Kidney (tissue), 14 donors: ENCODE results near the gene NCAM2. TPM values are rescaled to one million over a fixed set of nuclear protein-coding genes. Genes with fewer than 3 reads are reported as not detected.

Source experiments
- DNase-seq, 5 donors: peaks; one replicate each; pipeline ENCODE4 v3.0.0-alpha.2; 2013 to 2020
- FAIRE-seq: peaks from 2 replicates; lab custom pipeline; 2012; peaks lifted over from hg19 to GRCh38; lab: Jason Lieb, UNC
- H3K27ac ChIP-seq, 2 donors: one replicate each; pipeline ENCODE4 v1.7.0; 2013; ENCODE audit warnings: low read depth in 2 of 2, low read length in 2 of 2, inconsistent platforms in 1 of 2
- H3K27me3 ChIP-seq: one replicate; pipeline ENCODE4 v1.7.1; 2013; ENCODE audit warnings: low read length, inconsistent platforms; ENCODE audit not compliant: control insufficient read depth, insufficient read depth
- H3K36me3 ChIP-seq, 3 donors: one replicate each; pipeline versions ENCODE4 v1.7.0 to v1.7.1; 2013; ENCODE audit warnings: low read length in 3 of 3, control low read depth in 1 of 3, inconsistent platforms in 1 of 3; ENCODE audit not compliant: insufficient read depth in 3 of 3, control insufficient read depth in 2 of 3
- H3K4me1 ChIP-seq, 3 donors: one replicate each; pipeline versions ENCODE4 v1.7.0 to v1.7.1; 2013; ENCODE audit warnings: low read length in 3 of 3, inconsistent platforms in 1 of 3, low read depth in 1 of 3; ENCODE audit not compliant: control insufficient read depth in 2 of 3, insufficient read depth in 2 of 3
- H3K4me3 ChIP-seq, 3 donors: one replicate each; pipeline versions ENCODE4 v1.7.0 to v1.8.1; 2013; ENCODE audit warnings: low read length in 3 of 3, control low read depth in 1 of 3, inconsistent platforms in 1 of 3
- H3K9ac ChIP-seq, 3 donors: one replicate each; pipeline versions ENCODE4 v1.7.0 to v1.7.1; 2013; ENCODE audit warnings: low read length in 3 of 3, control low read depth in 1 of 3, inconsistent platforms in 1 of 3
- H3K9me3 ChIP-seq, 3 donors: one replicate each; pipeline versions ENCODE4 v1.7.0 to v1.7.1; 2013; ENCODE audit warnings: low read length in 3 of 3, control low read depth in 1 of 3, inconsistent platforms in 1 of 3; ENCODE audit not compliant: control insufficient read depth in 2 of 3, insufficient read depth in 1 of 3
- CTCF ChIP-seq: IDR thresholded peaks from 3 replicates; pipeline ENCODE4 v1.5.1; 2012; ENCODE audit warnings: mild to moderate bottlenecking, moderate library complexity, borderline replicate concordance; ENCODE audit not compliant: insufficient read depth; ENCODE audit errors: extremely low read depth
- intact Hi-C: fragments of 100-400 bp; cut with DNase I; formaldehyde crosslinking; loops from one replicate; pipeline ENCODE4 v1.11.1; 2022
- polyA plus RNA-seq: library from polyadenylated mRNA; stranded (reverse); fragments of 350-450 nt; fragmentation: Illumina TruSeq; extraction: RNeasy Lipid Tissue Mini Kit (QIAGEN cat#74804); gene quantifications from one replicate; pipeline ENCODE4 v1.2.3, GENCODE V29; 2014; ENCODE audit warnings: low read depth, low replicate concordance; ENCODE audit not compliant: insufficient read depth
- total RNA-seq: library from RNA; stranded (reverse); fragmentation: NEBNext Ultra II Directional; extraction: Animal tissue kit (Norgen Biotek cat#: 25700); gene quantifications from one replicate; pipeline ENCODE4 v1.2.1, GENCODE V29; 2021
- donor health status: control.
- donor health status: control.
- donor health status: control.
- donor health status: control.
- donor health status: control.
- donor health status: DM: yes; HTN: yes; CAD: no.
- donor health status: Normal renal cell carcinoma (clear cell type).

NCAM2 gene
- total and polyA plus RNA-seq, 2 donors from 2014 or later = 0.13 to 0.82 TPM

DNA sequence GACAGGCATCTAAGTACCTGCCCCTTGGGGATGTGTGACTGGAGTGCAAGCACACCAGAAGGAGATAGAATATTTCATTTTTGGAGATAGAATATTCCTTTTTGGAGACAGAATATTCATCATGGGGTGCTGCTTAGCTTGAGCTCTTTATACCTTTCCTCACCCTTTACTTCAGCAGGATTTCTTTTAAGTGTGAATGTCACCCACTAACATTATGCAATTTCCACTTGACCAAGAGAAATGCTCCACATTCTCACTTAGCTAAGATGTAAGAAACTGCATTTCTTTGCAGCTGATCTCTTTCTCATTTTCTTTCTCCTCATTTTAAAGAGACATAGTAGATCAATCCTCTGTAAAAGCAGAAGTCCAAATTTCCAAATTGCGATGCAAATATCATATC lies 436.7 kb downstream of the NCAM2 start:
- Histone ChIP-seq H3K27me3 (no peaks in the 10 kb centered on the region), H3K9me3 (no peaks in the 10 kb centered on the region), H3K36me3 (no peaks in the 10 kb centered on the region), H3K27ac (no peak overlapping the region), H3K4me1 (no peaks in the 10 kb centered on the region), H3K4me3 (no peak overlapping the region), H3K9ac (no peak overlapping the region)
- FAIRE-seq (no peak), DNase-seq (no peak)
- intact Hi-C loops = no loop called here
- TF ChIP-seq CTCF = no peak

DNA sequence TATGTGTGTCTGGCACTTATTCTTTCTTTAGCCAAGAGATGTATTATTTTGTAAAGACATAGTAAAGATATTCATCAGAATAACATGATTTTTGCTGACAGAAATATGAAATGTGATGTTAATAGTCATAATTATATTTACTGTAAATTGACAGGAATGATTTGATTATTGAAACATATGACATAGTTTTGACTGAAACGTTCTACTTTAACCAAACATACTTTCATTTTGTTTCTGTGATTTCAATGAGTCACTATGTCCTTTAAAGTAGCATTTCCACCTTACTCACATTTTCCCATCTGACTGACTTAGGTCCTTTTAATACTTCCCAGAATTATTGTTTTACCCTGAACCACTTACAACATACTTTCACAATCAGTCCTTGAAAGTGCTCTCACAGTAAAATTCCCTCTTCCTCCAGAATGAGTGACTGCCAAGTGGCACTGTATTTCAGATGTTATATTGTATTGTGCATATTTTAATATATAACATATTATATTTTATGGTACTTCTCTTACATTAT lies 437.9 kb downstream of the NCAM2 start:
- no peaks in the 10 kb centered on the region for H3K36me3 ChIP-seq
- no peaks in the 10 kb centered on the region for H3K9me3 ChIP-seq
- H3K27ac ChIP-seq = no peak overlapping the region
- no peak for TF ChIP-seq CTCF
- no peak overlapping the region for H3K4me3 ChIP-seq
- intact Hi-C loops = no loop called here
- H3K27me3 ChIP-seq = no peaks in the 10 kb centered on the region
- DNase-seq (no peak), FAIRE-seq (no peak)
- H3K9ac ChIP-seq = no peak overlapping the region
- no peaks in the 10 kb centered on the region for H3K4me1 ChIP-seq

GRCh38 chr21:21439761-21440160 lies 441.6 kb downstream of the NCAM2 start:
- H3K9me3 ChIP-seq = no peaks in the 10 kb centered on the region
- intact Hi-C loops = no loop called here

More at GRCh38 chr21:21439761-21440160, 441.6 kb downstream of the NCAM2 start:
- DNase-seq = no peak
- TF ChIP-seq CTCF = no peak
- H3K9ac ChIP-seq = no peak overlapping the region
- FAIRE-seq = no peak
- no peak overlapping the region for H3K27ac ChIP-seq
- no peaks in the 10 kb centered on the region for H3K4me1 ChIP-seq
- no peak overlapping the region for H3K4me3 ChIP-seq
- H3K27me3 ChIP-seq = no peaks in the 10 kb centered on the region
- no peaks in the 10 kb centered on the region for H3K36me3 ChIP-seq
